Left renal pelvis (tissue), 4 donors: Measurements from ENCODE around the gene LCN9. TPM values are rescaled to one million over a fixed set of nuclear protein-coding genes. Genes with fewer than 3 reads are reported as not detected.

Experiments
- DNase-seq, 4 donors: peaks; one replicate each; pipeline ENCODE4 v3.0.0-alpha.2; 2013; ENCODE audit warnings: low read depth in 4 of 4, low spot score in 3 of 4
- polyA plus RNA-seq, 4 donors: library from polyadenylated mRNA; unstranded; fragments of 120-200 nt; gene quantifications; one replicate each; pipeline ENCODE4 v1.2.1, GENCODE V29; 2013; ENCODE audit not compliant: insufficient read length in 4 of 4

LCN9 gene
- polyA plus RNA-seq, 4 donors, result not detected

GRCh38 chr9:135695036-135695435 is 31.9 kb downstream of the LCN9 start:
- DNase-seq, result no peak

GRCh38 chr9:135695642-135696041 is 32.5 kb downstream of the LCN9 start:
- no peak for DNase-seq

- no peak for DNase-seq
Measured at GRCh38 chr9:135696446-135696845, 33.3 kb downstream of the LCN9 start.

GRCh38 chr9:135697226-135697625 is 34.1 kb downstream of the LCN9 start:
- no peak for DNase-seq

- DNase-seq, result no peak
Measured at GRCh38 chr9:135698236-135698635, 35.1 kb downstream of the LCN9 start.

GRCh38 chr9:135698767-135699166 is 35.7 kb downstream of the LCN9 start:
- DNase-seq, result no peak

GRCh38 chr9:135699440-135699839 is 36.3 kb downstream of the LCN9 start, which contains the start of gene SOHLH1:
SOHLH1 (minus strand) TSS chr9:135699481; CDS start chr9:135699467, 14 bp downstream.
- DNase-seq, result no peak

GRCh38 chr9:135700525-135700924 is 37.4 kb downstream of the LCN9 start:
- DNase-seq, result no peak

- no peak for DNase-seq
Measured at GRCh38 chr9:135701067-135701958, 38.2 kb downstream of the LCN9 start.

GRCh38 chr9:135701959-135702721 is 39.0 kb downstream of the LCN9 start, which contains the start of gene KCNT1:
KCNT1 (plus strand) TSS chr9:135702185; CDS start chr9:135702259, 74 bp downstream.
- peak in 1 of 4 donors; percentile 25 for DNase-seq

- DNase-seq, result no peak
Measured at GRCh38 chr9:135703726-135704125, 40.6 kb downstream of the LCN9 start.

GRCh38 chr9:135704483-135704882 is 41.4 kb downstream of the LCN9 start:
- no peak for DNase-seq

- no peak for DNase-seq
Measured at GRCh38 chr9:135705376-135705775, 42.3 kb downstream of the LCN9 start.

GRCh38 chr9:135706288-135706687 is 43.2 kb downstream of the LCN9 start:
- DNase-seq, result no peak

- DNase-seq, result no peak
Measured at GRCh38 chr9:135707252-135708138, 44.4 kb downstream of the LCN9 start.

GRCh38 chr9:135708164-135708563 is 45.1 kb downstream of the LCN9 start:
- no peak for DNase-seq

- no peak for DNase-seq
Measured at GRCh38 chr9:135711391-135711790, 48.3 kb downstream of the LCN9 start.

- no peak for DNase-seq
Measured at GRCh38 chr9:135711881-135712280, 48.8 kb downstream of the LCN9 start.

GRCh38 chr9:135712613-135713295 is 49.6 kb downstream of the LCN9 start:
- no peak for DNase-seq
